ENCODE results near the gene ENTPD8.

ENTPD8 gene

GRCh38 chr9:137412431-137412830, 28.7 kb downstream of the ENTPD8 start:
- TF ChIP-seq FOXM1 (IDR thresholded peaks at IDR 0.05; ENCODE audit: borderline replicate concordance, low read depth) (no peak), YY1 (IDR thresholded peaks at IDR 0.05; ENCODE audit: low read depth) (0 out of 2 replicates have a peak, but pooled peaks have one; percentile 34)

GRCh38 chr9:137411645-137412380, 29.3 kb downstream of the ENTPD8 start:
- TF ChIP-seq EP300 (IDR thresholded peaks at IDR 0.05; ENCODE audit: borderline replicate concordance) = peak; percentile 92
- no peak for TF ChIP-seq TAF1 (IDR thresholded peaks at IDR 0.05; ENCODE audit: low read depth)
- peak; percentile 59; the same call in 1 of the 2 replicates for TF ChIP-seq USF1 (IDR thresholded peaks at IDR 0.05)
- peak; percentile 95; the same call in 1 of the 2 replicates for TF ChIP-seq ZBTB7A (IDR thresholded peaks at IDR 0.05; ENCODE audit: low read depth)
- TF ChIP-seq TCF12 (IDR thresholded peaks at IDR 0.05; ENCODE audit: low read depth) = peak; percentile 89
- peak; percentile 62 for TF ChIP-seq MAX (IDR thresholded peaks at IDR 0.05)
- TF ChIP-seq YY1 (IDR thresholded peaks at IDR 0.05; ENCODE audit: low read depth) = peak; percentile 24; the same call in 1 of the 2 replicates
- peak; percentile 93 for TF ChIP-seq TEAD4 (IDR thresholded peaks at IDR 0.05)
- TF ChIP-seq EGR1 (IDR thresholded peaks at IDR 0.05) = peak; percentile 25; the same call in 1 of the 2 replicates
- peak; percentile 96 for TF ChIP-seq NFIC (IDR thresholded peaks at IDR 0.05)
- no peak for TF ChIP-seq REST (IDR thresholded peaks at IDR 0.05; ENCODE audit: low read depth)
- peak; percentile 65; the same call in 1 of the 2 replicates for TF ChIP-seq FOXM1 (IDR thresholded peaks at IDR 0.05; ENCODE audit: borderline replicate concordance, low read depth)
- no peak; the same call in 1 of the 2 replicates for TF ChIP-seq RAD21 (IDR thresholded peaks at IDR 0.05; ENCODE audit: low read depth)

GRCh38 chr9:137411260-137411644, 29.9 kb downstream of the ENTPD8 start:
- TF ChIP-seq CREB1 (IDR thresholded peaks at IDR 0.05; ENCODE audit: low read depth) (no peak), USF1 (IDR thresholded peaks at IDR 0.05) (no peak), TCF12 (IDR thresholded peaks at IDR 0.05; ENCODE audit: low read depth) (no peak; the same call in 1 of the 2 replicates), CEBPB (IDR thresholded peaks at IDR 0.05) (no peak)

- TF ChIP-seq RAD21 (IDR thresholded peaks at IDR 0.05; ENCODE audit: low read depth) (no peak), TEAD4 (IDR thresholded peaks at IDR 0.05) (no peak; the same call in 1 of the 2 replicates), CEBPB (IDR thresholded peaks at IDR 0.05) (no peak), TCF12 (IDR thresholded peaks at IDR 0.05; ENCODE audit: low read depth) (peak; percentile 78), FOXM1 (IDR thresholded peaks at IDR 0.05; ENCODE audit: borderline replicate concordance, low read depth) (no peak; the same call in none of the 2 replicates), REST (IDR thresholded peaks at IDR 0.05; ENCODE audit: low read depth) (no peak), CREB1 (IDR thresholded peaks at IDR 0.05; ENCODE audit: low read depth) (peak; percentile 40; the same call in 1 of the 2 replicates), USF1 (IDR thresholded peaks at IDR 0.05) (no peak; the same call in 1 of the 2 replicates), EGR1 (IDR thresholded peaks at IDR 0.05) (no peak), YY1 (IDR thresholded peaks at IDR 0.05; ENCODE audit: low read depth) (no peak), NFIC (IDR thresholded peaks at IDR 0.05) (no peak), ZBTB7A (IDR thresholded peaks at IDR 0.05; ENCODE audit: low read depth) (peak; percentile 87; the same call in 1 of the 2 replicates), EP300 (IDR thresholded peaks at IDR 0.05; ENCODE audit: borderline replicate concordance) (no peak), TAF1 (IDR thresholded peaks at IDR 0.05; ENCODE audit: low read depth) (0 out of 2 replicates have a peak, but pooled peaks have one; percentile 22), MAX (IDR thresholded peaks at IDR 0.05) (no peak)
Observed at GRCh38 chr9:137410891-137411249, 30.3 kb downstream of the ENTPD8 start.

GRCh38 chr9:137410236-137410890, 30.8 kb downstream of the ENTPD8 start:
- TF ChIP-seq ZBTB7A (IDR thresholded peaks at IDR 0.05; ENCODE audit: low read depth) (peak; percentile 98), MAX (IDR thresholded peaks at IDR 0.05) (peak; percentile 33; the same call in 1 of the 2 replicates), EP300 (IDR thresholded peaks at IDR 0.05; ENCODE audit: borderline replicate concordance) (peak; percentile 91), TCF12 (IDR thresholded peaks at IDR 0.05; ENCODE audit: low read depth) (peak; percentile 94), EGR1 (IDR thresholded peaks at IDR 0.05) (peak; percentile 48; the same call in 1 of the 2 replicates), NFIC (IDR thresholded peaks at IDR 0.05) (peak; percentile 91), TEAD4 (IDR thresholded peaks at IDR 0.05) (peak; percentile 68), CEBPB (IDR thresholded peaks at IDR 0.05) (peak; percentile 92), FOXM1 (IDR thresholded peaks at IDR 0.05; ENCODE audit: borderline replicate concordance, low read depth) (peak; percentile 89)

All from Ishikawa (cell line).